Measurements from ENCODE around the gene ZNF532.
"Not testable (repeated sequence)": the region's sequence is repeated elsewhere in the genome, so short reads cannot be mapped to it uniquely, and the experiment has no call there.

ZNF532 gene

GRCh38 chr18:59011786-59012185 is 147.1 kb downstream of the ZNF532 start:
- DNase-seq = no peak

DNA sequence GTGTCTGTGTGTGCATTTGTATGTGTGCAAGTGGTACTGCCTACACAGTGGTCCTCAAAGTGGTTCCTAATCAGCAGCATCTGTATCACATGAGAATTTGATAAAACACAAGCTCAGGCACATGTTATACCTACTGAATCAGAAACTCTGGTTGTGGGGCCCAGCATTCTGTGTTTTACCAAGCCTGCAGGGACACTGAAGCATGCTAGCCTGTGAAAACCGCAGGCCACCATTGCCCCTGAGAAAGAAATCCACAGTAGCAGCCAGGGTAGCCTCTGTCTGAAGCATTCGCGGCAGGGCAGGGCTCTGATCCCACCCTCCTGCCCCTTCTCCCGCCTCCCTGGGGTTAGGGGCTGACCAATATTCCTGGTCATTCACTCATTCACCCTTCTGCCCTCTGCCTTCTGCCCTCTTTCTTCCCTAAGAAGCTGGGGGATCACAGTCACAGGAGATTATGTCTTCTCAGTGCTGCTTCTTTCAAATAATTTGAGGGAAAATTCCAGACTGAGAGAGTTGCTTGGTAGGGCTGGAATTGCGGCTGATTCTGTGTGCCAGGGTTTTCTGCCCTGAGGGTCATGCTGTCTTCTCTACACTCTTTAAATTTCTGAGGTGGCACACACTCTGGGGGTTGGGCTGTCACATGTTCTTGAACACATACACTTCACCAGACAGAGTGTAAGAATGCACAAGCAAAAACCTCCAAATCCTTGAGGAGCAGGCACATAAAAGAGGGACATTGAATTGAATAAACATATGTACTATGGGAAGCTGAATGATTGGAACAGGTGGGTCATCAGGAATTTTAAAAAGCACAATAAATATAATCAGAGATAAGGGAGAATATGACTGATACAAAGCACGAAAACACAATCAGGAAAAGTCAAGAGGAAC is 148.4 kb downstream of the ZNF532 start:
- no peak for DNase-seq

- DNase-seq = no peak
Measured at GRCh38 chr18:59013744-59014143, 149.1 kb downstream of the ZNF532 start.

DNA sequence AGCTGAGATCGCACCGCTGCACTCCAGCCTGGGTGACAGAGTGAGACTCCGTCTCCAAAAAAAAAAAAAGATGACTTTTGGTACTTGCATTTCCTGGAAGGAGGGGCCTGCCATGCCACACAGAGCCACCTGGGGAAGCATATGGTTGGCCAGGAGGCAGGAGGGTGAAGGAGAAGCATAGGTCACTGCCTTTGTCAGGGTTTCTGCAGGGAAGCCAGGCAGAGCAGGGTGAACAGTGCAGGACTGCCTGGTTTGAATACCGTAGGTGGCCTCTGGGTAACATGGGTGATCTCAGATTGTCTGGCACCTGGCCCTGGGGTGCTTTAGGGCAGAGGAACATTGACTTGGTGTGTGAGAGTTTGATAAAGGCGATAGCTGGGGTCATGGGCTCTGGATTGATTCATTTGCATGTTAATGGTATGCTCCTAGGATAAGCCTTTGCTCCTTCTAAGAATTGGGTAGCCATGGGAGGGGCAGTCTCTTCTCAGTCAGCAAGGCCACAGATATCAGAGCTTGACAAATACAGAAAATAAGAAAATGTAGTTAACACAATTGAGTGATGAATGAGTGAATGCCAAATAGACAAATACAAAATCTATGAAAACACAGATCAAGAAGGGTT is 151.0 kb downstream of the ZNF532 start:
- DNase-seq = no peak

DNA sequence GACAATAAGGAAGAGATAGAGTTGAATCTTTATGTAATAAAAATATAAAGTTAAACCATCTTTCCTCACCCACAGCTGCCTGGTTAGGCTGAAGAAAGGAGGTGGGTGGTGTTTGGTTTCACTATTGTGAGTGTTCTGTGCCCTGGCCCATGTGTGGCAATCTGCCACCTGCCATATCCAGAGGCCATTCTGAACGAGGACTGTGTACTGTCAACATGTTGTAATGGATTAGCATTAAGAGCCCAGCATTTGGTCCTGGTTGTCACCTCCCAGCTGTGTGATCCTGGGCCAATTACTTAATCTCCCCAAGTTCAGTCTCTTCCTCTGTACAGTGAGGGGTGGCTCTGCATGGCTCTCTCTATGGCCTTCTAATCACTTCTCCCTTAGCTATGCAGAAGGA is 156.8 kb downstream of the ZNF532 start:
- DNase-seq = no peak

DNA sequence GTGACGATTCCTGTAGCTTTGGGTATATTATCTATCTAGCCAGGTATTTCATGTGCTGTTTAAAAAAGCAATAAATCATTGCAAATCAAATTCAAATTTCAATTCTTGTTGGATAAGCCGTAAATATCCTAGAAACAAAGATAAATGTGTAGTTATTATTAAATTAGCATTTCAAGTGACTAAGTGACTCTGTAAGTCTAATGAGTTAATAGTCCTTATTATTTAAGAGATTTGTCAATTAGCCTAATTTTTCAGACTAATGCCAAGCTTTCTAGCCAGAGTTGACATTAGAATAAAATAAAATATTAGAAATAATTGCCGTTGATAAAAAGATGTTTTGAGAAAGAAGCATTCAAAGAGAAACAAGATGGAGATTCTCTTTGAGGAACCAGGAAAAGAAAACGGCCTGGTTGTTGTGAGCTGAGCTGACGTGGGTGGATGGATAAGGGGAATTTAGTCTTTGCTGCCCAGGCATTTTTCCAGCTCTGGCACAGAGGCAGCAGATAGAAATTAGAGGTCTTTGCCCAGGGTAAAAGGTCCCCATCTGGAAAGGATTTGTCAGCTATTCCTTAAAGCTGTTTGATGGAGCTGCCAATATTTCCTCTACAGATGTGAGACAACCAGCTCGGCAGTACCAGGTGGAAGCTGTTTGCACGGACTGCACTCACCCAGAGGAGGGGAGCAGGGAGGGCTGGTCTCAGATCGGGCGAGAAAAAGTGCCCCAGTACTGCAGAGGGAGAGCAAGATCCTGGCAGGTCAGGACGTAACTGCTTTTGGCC is 157.7 kb downstream of the ZNF532 start:
- no peak for DNase-seq

DNA sequence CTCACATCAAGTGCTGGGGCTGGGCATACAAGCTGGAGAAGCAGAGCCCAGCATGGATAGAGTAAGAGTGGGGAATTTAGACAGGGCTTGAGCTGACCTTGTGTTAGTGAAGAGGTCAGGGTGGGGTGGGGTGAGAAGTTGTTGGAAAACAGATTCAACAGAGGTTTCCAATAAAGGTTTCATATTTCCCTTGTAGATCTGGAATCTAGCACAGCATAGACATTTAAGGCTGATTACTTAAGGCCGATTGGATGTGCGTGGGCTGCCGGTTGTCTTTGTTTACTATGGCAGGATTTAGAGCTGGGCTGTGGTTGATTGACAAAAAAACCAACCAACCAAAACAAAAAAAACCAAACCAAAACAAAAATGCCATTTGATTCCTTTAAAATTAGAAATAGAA is 160.2 kb downstream of the ZNF532 start:
- no peak for DNase-seq

DNA sequence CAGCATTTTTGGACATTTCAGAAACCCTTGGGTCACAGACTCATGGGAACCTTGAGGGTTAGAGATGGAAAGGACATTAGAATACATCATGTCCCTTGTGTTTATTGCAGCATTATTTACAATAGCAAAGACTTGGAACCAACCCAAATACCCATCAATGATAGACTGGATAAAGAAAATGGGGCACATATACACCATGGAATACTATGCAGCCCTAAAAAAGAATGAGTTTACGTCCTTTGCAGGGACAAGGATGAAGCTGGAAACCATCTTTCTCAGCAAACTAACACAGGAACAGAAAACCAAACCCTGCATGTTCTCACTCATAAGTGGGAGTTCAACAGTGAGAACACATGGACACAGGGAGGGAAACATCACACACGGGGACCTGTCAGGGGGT is 160.9 kb downstream of the ZNF532 start:
- DNase-seq = not testable (repeated sequence)

GRCh38 chr18:59026364-59026763 is 161.7 kb downstream of the ZNF532 start:
- no peak for DNase-seq

GRCh38 chr18:59026831-59027410 is 162.2 kb downstream of the ZNF532 start:
- no peak for DNase-seq

GRCh38 chr18:59029663-59030429 is 165.2 kb downstream of the ZNF532 start:
- DNase-seq = no peak

- DNase-seq = no peak
Measured at GRCh38 chr18:59032308-59032707, 167.6 kb downstream of the ZNF532 start.

DNA sequence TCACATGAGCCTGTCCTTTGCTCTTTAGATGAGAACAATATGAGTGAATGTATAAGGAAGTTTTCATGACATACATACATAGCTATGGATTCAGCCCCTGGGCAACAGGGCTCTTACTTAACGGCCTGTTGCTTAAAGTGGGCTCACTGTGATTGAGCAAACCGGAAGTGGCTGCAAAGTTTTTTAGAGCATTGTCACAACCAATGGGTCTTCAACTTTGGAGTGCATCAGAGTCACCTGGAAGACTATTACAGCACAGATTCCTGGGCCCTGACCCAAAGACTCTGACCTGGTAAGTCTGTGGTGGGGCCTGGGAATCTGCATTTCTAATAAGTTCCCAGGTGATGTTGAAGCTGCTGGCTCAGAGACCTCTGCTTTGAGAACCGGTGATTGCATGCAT is 168.7 kb downstream of the ZNF532 start:
- DNase-seq = no peak

DNA sequence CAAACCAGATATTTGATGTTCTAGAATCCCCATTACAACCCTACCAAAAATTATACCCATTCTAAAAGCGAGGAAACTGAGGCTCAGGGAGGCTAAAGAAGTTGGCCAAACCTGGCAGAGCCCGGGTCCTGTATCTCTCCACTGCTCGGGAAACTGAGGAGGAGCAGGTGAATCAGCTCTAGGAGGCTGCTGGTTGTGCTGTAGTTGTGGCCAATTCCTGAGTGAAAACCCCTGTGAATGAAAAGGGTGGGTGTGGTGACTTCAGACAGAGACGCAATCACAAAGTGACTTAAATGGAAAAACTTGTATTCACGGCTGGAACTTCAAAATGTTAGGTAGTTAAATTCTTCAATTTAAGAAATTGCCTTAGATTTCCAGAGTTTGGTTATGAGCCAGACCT is 169.3 kb downstream of the ZNF532 start:
- DNase-seq = no peak

DNA sequence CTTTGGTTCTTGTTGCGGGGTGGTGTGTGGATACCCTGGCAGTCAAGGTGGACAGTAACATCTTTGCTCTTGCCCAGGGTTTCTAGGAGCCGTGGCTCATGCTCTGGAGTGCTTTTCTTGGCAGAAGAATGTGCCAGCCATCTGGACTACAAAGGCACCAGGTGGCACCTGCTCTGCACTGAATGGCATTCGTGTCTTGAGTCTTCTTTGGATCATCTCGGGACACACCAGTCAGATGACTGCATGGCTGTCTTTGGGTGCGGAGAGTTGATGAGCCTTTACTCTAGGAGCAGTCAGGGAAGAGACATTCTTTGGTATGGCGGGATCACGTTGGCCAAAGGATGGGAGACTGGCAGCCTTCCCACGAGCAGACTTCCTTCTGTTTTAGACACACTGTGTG is 170.9 kb downstream of the ZNF532 start:
- no peak for DNase-seq
